HG03095 (cell line): ENCODE data around the gene SORBS2.
"Not testable (repeated sequence)": the region's sequence is repeated elsewhere in the genome, so short reads cannot be mapped to it uniquely, and the experiment has no call there.

ENCODE experiments used
- ATAC-seq: cut with Tn5 transposase; IDR thresholded peaks from one replicate; pipeline ENCODE4 v1.9.1; 2021; ENCODE audit warnings: moderate library complexity; ENCODE audit not compliant: unreplicated experiment

The SORBS2 gene

GRCh38 chr4:185811509-185812364, at the start of gene SORBS2:
TSS of gene SORBS2 (minus strand) at chr4:185812194. CDS start at chr4:185690571, 121,623 bp downstream.
- peak; percentile 90 for ATAC-seq

GRCh38 chr4:185859111-185859510, 47.1 kb upstream of the SORBS2 start:
- no peak for ATAC-seq

- ATAC-seq = not testable (repeated sequence)
These were observed 45.6 kb upstream of the SORBS2 start for GRCh38 chr4:185857561-185857960.

GRCh38 chr4:185853841-185854240, 41.8 kb upstream of the SORBS2 start:
- ATAC-seq = no peak

- ATAC-seq = no peak
These were observed 41.0 kb upstream of the SORBS2 start for GRCh38 chr4:185852961-185853360.

- no peak for ATAC-seq
These were observed 37.9 kb upstream of the SORBS2 start for GRCh38 chr4:185849664-185850550.

GRCh38 chr4:185847352-185848097, 35.5 kb upstream of the SORBS2 start:
- ATAC-seq = no peak

GRCh38 chr4:185846505-185847150, 34.6 kb upstream of the SORBS2 start:
- no peak for ATAC-seq

- ATAC-seq = no peak
These were observed 34.0 kb upstream of the SORBS2 start for GRCh38 chr4:185845966-185846365.

GRCh38 chr4:185841451-185841850, 29.5 kb upstream of the SORBS2 start:
- ATAC-seq = no peak

- ATAC-seq = no peak
These were observed 29.0 kb upstream of the SORBS2 start for GRCh38 chr4:185840953-185841352.

GRCh38 chr4:185840201-185840600, 28.2 kb upstream of the SORBS2 start:
- ATAC-seq = no peak

- ATAC-seq = no peak
These were observed 27.8 kb upstream of the SORBS2 start for GRCh38 chr4:185839770-185840169.

GRCh38 chr4:185839194-185839712, 27.3 kb upstream of the SORBS2 start:
- ATAC-seq = no peak

- no peak for ATAC-seq
These were observed 26.7 kb upstream of the SORBS2 start for GRCh38 chr4:185838514-185839193.

- ATAC-seq = no peak
These were observed 26.1 kb upstream of the SORBS2 start for GRCh38 chr4:185838104-185838452.

GRCh38 chr4:185837415-185838103, 25.6 kb upstream of the SORBS2 start:
- no peak for ATAC-seq

- no peak for ATAC-seq
These were observed 24.5 kb upstream of the SORBS2 start for GRCh38 chr4:185836241-185837084.
